Keratinocyte (primary cell): ENCODE results near the gene SLC25A23.

Source experiments
- EZH2 ChIP-seq: IDR thresholded peaks from one replicate; pipeline ENCODE4 v1.6.1; 2012; ENCODE audit warnings: inconsistent platforms, mild to moderate bottlenecking, low read length, moderate library complexity
- TF ChIP-seq, protein P1 (sequence below), 3 experiments: IDR thresholded peaks in 1 of 3; conservative IDR thresholded peaks in 1 of 3; optimal IDR thresholded peaks in 1 of 3; 2 replicates in 2 of 3; 3 replicates in 1 of 3; pipeline versions ENCODE3 to v1.5.1; 2011; ENCODE audit warnings: low read length in 3 of 3, mild to moderate bottlenecking in 3 of 3, moderate library complexity in 2 of 3, control low read depth in 1 of 3, inconsistent platforms in 1 of 3; ENCODE audit not compliant: insufficient read depth in 2 of 3; ENCODE audit errors: extremely low read depth in 1 of 3

DNA sequence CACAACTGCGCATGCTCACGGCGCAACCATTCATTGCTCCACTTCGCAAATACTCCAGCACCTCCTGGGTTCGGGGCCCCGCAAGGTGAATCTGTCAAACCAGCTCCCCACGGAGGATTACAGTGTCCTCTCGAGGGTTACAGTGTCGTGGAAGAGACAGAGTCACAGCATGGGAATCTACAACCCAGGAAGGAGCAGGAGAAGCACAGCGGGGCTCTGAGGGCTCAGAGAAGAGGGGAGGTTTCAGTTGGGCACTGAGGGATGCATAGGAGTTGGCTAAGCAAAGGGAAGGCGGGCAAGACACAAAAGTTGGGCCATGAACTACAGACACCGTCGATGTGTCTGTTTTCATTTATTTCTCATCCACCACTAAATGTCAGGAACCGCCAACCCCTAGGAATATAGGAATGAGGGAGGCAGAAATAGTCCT, 65.6 kb downstream of the SLC25A23 start:
- TF ChIP-seq, protein P1, sequence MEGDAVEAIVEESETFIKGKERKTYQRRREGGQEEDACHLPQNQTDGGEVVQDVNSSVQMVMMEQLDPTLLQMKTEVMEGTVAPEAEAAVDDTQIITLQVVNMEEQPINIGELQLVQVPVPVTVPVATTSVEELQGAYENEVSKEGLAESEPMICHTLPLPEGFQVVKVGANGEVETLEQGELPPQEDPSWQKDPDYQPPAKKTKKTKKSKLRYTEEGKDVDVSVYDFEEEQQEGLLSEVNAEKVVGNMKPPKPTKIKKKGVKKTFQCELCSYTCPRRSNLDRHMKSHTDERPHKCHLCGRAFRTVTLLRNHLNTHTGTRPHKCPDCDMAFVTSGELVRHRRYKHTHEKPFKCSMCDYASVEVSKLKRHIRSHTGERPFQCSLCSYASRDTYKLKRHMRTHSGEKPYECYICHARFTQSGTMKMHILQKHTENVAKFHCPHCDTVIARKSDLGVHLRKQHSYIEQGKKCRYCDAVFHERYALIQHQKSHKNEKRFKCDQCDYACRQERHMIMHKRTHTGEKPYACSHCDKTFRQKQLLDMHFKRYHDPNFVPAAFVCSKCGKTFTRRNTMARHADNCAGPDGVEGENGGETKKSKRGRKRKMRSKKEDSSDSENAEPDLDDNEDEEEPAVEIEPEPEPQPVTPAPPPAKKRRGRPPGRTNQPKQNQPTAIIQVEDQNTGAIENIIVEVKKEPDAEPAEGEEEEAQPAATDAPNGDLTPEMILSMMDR (optimal IDR thresholded peaks at IDR 0.05 in 1 of 3, IDR thresholded peaks at IDR 0.05 in 1 of 3, conservative IDR thresholded peaks at IDR 0.05 in 1 of 3; ENCODE audit: extremely low read depth in 1 of 3, insufficient read depth in 2 of 3, low read length in 3 of 3) = no peak
- TF ChIP-seq EZH2 = no peak
